Body of pancreas (tissue), 4 donors: ENCODE results near the gene JMJD7. TPM values are rescaled to one million over a fixed set of nuclear protein-coding genes. Genes with fewer than 3 reads are reported as not detected.

ENCODE experiments used
- ATAC-seq: fragments of 150-250 bp; one replicate; pipeline ENCODE4 v1.9.1; 2016
- DNase-seq, 4 donors: peaks; one replicate each; pipeline ENCODE4 v3.0.0-alpha.2; 2019
- H3K27ac ChIP-seq, 4 donors: fragments of 200-600 bp; sonication (generic); 1 replicate in 3 of 4; 2 replicates in 1 of 4; pipeline versions ENCODE4 v1.5.1 to v1.6.1; 2016 to 2019; ENCODE audit warnings: mild to moderate bottlenecking in 1 of 4, mixed read lengths in 1 of 4, moderate library complexity in 1 of 4
- H3K27me3 ChIP-seq, 2 donors: fragments of 200-600 bp; sonication (generic); one replicate each; pipeline ENCODE4 v1.6.0; 2016; ENCODE audit warnings: mild to moderate bottlenecking in 1 of 2
- H3K36me3 ChIP-seq, 2 donors: fragments of 200-600 bp; sonication (generic); replicated peaks in 1 of 2; 2 replicates each; pipeline ENCODE4 v1.5.1; 2016; ENCODE audit warnings: low read depth in 2 of 2; ENCODE audit not compliant: insufficient read depth in 1 of 2
- H3K4me1 ChIP-seq: fragments of 200-600 bp; sonication (generic); one replicate; pipeline ENCODE4 v1.6.0; 2016
- H3K4me3 ChIP-seq, 2 donors: fragments of 200-600 bp; sonication (generic); 1 replicate in 1 of 2; 2 replicates in 1 of 2; pipeline ENCODE4 v1.5.1; 2016 to 2019
- H3K9me3 ChIP-seq, 3 donors: fragments of 200-600 bp; sonication (generic); 1 replicate in 2 of 3; 2 replicates in 1 of 3; pipeline ENCODE4 v1.5.1; 2016
- POLR2A ChIP-seq, 3 donors: fragments of 450-650 bp; IDR thresholded peaks; one replicate each; pipeline ENCODE4 v1.6.1; 2016; ENCODE audit warnings: antibody characterized with exemption in 3 of 3, mild to moderate bottlenecking in 2 of 3
- WGBS, 2 donors: methylation state at CpG; one replicate each; pipeline ENCODE4 v1.1.5; 2017; 5-methylcytosine and 5-hydroxymethylcytosine counted together
- intact Hi-C: fragments of 100-400 bp; cut with DNase I; formaldehyde crosslinking; loops from one replicate; pipeline ENCODE4 v1.15.1; 2023
- total RNA-seq, 2 donors: library from RNA; depleted of rRNA; stranded (reverse); fragments of >200 nt; gene quantifications; one replicate each; pipeline ENCODE4 v1.1.0, GENCODE V29; 2016
- TF ChIP-seq, protein P1 (sequence below), 7 experiments: fragments of 450-650 bp in 4 of 7; fragments of 200-600 bp in 3 of 7; sonication (generic) in 3 of 7; IDR thresholded peaks; one replicate each; pipeline ENCODE4 v1.5.1; 2016 to 2019; ENCODE audit warnings: antibody characterized with exemption in 7 of 7

Gene JMJD7
- total RNA-seq, 2 donors from 2014 or later = 2.0 to 13.0 TPM

DNA sequence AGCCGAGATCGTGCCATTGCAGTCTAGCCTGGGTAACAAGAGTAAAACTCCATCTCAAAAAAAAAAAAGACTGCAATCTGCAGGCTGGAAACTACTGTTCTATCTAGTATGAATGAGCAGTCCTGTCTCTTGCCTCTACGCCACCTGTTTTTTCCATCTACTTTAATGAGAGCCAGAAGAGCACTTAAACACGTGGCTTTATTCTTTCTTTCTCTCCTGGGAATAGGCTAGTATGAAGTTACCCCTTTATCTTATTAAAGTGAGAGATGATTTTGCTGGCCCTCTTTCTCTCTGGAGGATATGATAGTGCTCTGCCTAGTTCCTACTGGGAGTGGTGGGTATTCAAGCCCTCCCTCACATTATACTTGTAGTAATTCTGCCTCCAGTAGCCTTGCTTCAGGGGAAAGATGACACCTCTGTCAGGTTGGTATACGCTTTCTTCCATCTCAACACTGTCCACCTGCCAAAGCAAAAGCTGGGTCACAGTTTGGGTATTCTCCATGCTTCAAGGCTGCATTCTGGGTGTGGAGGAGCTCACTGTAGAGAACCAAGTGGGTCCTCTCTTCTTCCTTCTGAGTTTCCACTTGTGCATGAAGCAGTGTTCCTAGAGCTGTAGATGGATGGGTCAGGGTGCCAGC, 35.8 kb upstream of the JMJD7 start:
- ATAC-seq (no peak), DNase-seq (no peak)
- Histone ChIP-seq H3K4me1 (peaks cover 15% of the 10 kb centered on the region), H3K27ac (no peak overlapping the region), H3K4me3 (no peak overlapping the region), H3K36me3 (no peaks in the 10 kb centered on the region), H3K27me3 (no peaks in the 10 kb centered on the region), H3K9me3 (no peaks in the 10 kb centered on the region)
- WGBS, 2 donors = 89 to 91% methylated on average over 5 of the region's 5 CpGs
- TF ChIP-seq, protein P1, sequence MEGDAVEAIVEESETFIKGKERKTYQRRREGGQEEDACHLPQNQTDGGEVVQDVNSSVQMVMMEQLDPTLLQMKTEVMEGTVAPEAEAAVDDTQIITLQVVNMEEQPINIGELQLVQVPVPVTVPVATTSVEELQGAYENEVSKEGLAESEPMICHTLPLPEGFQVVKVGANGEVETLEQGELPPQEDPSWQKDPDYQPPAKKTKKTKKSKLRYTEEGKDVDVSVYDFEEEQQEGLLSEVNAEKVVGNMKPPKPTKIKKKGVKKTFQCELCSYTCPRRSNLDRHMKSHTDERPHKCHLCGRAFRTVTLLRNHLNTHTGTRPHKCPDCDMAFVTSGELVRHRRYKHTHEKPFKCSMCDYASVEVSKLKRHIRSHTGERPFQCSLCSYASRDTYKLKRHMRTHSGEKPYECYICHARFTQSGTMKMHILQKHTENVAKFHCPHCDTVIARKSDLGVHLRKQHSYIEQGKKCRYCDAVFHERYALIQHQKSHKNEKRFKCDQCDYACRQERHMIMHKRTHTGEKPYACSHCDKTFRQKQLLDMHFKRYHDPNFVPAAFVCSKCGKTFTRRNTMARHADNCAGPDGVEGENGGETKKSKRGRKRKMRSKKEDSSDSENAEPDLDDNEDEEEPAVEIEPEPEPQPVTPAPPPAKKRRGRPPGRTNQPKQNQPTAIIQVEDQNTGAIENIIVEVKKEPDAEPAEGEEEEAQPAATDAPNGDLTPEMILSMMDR (IDR thresholded peaks at IDR 0.05) = no peak
- TF ChIP-seq POLR2A (IDR thresholded peaks at IDR 0.05) = no peak
- intact Hi-C loops = no loop called here

DNA sequence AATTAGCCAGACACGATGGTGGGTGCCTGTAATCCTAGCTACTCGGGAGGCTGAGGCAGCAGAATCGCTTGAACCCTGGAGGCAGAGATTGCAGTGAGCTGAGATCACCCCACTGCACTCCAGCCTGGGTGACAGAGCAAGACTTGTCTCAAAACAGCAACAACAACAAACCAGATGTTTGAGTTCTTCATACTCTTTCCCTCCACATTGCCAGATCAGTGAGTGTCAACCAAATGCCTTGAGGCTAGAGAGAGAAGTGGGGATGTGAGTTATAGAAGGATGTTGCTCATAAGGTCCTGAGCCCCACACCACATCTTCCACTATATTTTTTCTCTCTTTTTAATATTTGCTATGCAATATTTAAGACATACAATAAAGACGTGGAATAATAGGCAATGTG, 33.8 kb upstream of the JMJD7 start:
- no peak overlapping the region for H3K27ac ChIP-seq
- ATAC-seq (no peak), DNase-seq (no peak)
- H3K36me3 ChIP-seq = no peaks in the 10 kb centered on the region
- H3K4me1 ChIP-seq = peaks cover 15% of the 10 kb centered on the region
- 87 to 90% methylated on average over 1 to 4 of the region's 4 CpGs for WGBS, 2 donors
- TF ChIP-seq, protein P1 (IDR thresholded peaks at IDR 0.05) = no peak
- no peak for TF ChIP-seq POLR2A (IDR thresholded peaks at IDR 0.05)
- H3K4me3 ChIP-seq = no peak overlapping the region
- no peaks in the 10 kb centered on the region for H3K27me3 ChIP-seq
- no peaks in the 10 kb centered on the region for H3K9me3 ChIP-seq
- intact Hi-C loops = no loop called here

- Histone ChIP-seq H3K4me1 (peaks cover under 1% of the 10 kb centered on the region), H3K27ac (no peak overlapping the region), H3K27me3 (no peaks in the 10 kb centered on the region), H3K9me3 (no peaks in the 10 kb centered on the region), H3K36me3 (no peaks in the 10 kb centered on the region), H3K4me3 (no peak overlapping the region)
- no peak for ATAC-seq
- intact Hi-C loops = no loop called here
- WGBS, 2 donors = 76 to 79% methylated on average over 10 of the region's 10 CpGs
- DNase-seq = no peak
- TF ChIP-seq, protein P1 (IDR thresholded peaks at IDR 0.05) = no peak
Observed at GRCh38 chr15:41795996-41796856, 31.7 kb upstream of the JMJD7 start.

DNA sequence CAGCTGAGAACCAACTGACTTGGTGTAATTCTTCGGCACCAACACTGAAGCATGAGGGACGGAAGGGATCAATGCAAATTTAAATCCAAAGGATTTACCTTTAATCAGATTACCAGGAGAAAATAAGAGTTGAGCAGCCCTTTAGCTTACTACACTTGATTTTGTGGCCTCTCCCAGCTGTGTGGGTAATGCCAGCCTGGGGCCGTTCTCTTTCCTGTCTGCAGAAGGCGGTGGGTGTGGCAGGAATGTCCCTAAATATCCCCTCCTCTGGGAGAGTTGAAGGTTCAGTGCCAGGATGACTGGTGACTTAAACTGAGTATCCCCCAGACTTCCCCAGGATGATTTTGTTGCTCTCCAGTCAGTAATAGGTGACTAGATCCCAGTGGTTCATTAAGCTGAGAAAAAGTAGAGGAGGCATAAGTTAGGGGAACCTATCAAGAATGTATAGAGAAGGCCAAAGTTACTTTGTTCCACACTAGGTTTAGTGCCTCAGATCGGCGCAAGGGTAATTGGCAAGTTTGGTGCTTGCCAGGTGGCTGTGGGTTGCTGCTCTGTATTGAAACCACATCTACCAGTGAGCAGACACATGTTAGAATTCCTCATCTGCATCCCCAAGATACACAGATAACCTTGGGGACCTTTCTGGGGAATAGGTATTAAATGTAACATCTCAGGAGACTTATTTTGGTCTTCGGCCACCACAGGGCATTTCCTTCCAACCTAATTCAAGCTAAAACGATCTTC, 30.5 kb upstream of the JMJD7 start:
- WGBS, 2 donors = 81 to 82% methylated on average over 8 of the region's 8 CpGs
- Histone ChIP-seq H3K27me3 (no peaks in the 10 kb centered on the region), H3K27ac (no peak overlapping the region), H3K4me1 (no peaks in the 10 kb centered on the region), H3K4me3 (no peak overlapping the region), H3K36me3 (no peaks in the 10 kb centered on the region), H3K9me3 (no peaks in the 10 kb centered on the region)
- intact Hi-C loops = no loop called here
- DNase-seq = no peak
- no peak for ATAC-seq
- no peak for TF ChIP-seq POLR2A (IDR thresholded peaks at IDR 0.05)
- TF ChIP-seq, protein P1 (IDR thresholded peaks at IDR 0.05) = no peak
